ENCODE results near the gene NXF1.
"Not testable (repeated sequence)": the region's sequence is repeated elsewhere in the genome, so short reads cannot be mapped to it uniquely, and the experiment has no call there.

DNA sequence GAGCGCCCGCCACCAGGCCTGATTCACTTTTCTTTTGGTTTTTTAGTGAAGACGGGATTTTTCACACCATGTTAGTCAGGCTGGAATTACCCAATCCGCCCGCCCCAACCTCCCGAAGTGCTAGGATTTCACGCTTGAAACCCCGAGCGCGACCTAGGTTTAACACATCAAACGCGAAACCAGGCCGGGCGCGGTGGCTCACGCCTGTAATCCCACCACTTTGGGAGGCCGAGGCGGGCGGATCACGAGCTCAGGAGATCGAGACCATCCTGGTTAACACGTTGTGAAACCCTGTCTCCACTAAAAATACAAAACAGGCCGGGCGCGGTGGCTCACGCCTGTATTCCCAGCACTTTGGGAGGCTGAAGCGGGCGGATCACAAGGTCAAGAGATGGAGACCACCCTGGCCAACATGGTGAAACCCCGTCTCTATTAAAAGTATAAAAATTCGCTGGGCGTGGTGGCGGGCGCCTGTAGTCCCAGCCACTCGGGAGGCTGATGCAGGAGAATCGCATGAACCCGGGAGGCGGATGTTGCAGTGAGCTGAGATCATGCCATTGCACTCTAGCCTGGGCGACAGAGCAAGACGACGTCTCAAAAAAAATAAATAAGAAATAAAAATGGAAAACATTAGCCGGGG is 35.6 kb upstream of the NXF1 start:
- TF ChIP-seq, protein P1, sequence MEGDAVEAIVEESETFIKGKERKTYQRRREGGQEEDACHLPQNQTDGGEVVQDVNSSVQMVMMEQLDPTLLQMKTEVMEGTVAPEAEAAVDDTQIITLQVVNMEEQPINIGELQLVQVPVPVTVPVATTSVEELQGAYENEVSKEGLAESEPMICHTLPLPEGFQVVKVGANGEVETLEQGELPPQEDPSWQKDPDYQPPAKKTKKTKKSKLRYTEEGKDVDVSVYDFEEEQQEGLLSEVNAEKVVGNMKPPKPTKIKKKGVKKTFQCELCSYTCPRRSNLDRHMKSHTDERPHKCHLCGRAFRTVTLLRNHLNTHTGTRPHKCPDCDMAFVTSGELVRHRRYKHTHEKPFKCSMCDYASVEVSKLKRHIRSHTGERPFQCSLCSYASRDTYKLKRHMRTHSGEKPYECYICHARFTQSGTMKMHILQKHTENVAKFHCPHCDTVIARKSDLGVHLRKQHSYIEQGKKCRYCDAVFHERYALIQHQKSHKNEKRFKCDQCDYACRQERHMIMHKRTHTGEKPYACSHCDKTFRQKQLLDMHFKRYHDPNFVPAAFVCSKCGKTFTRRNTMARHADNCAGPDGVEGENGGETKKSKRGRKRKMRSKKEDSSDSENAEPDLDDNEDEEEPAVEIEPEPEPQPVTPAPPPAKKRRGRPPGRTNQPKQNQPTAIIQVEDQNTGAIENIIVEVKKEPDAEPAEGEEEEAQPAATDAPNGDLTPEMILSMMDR (IDR thresholded peaks at IDR 0.05): not testable (repeated sequence)
- TF ChIP-seq POLR2A (IDR thresholded peaks at IDR 0.05); POLR2AphosphoS5 (IDR thresholded peaks at IDR 0.05); EP300 (IDR thresholded peaks at IDR 0.05; ENCODE audit: low read depth): not testable (repeated sequence)
